ENCODE results near the gene MGAT3. TPM values are rescaled to one million over a fixed set of nuclear protein-coding genes. Genes with fewer than 3 reads are reported as not detected.

MGAT3 gene
- total and polyA plus RNA-seq, 9 of the 15 experiments (the other 6 are each of a cell fraction or from before 2014, with no cell fraction given), result 0.10 to 11.5 (median 4.6) TPM

GRCh38 chr22:39431821-39432251, 25.0 kb upstream of the MGAT3 start:
- FAIRE-seq, result no peak
- in situ Hi-C loops (cut with MboI), result no loop called here

More at GRCh38 chr22:39431821-39432251, 25.0 kb upstream of the MGAT3 start:
- H3K4me1 ChIP-seq (replicated peaks in 1 of 2; ENCODE audit: control insufficient read depth in 2 of 2, insufficient read depth in 2 of 2, low read length in 2 of 2), result peaks cover 2 to 33% of the 10 kb centered on the region in 2 experiments; a peak in 3 of 5 replicates
- no peak overlapping the region for H3K4me2 ChIP-seq (ENCODE audit: insufficient read depth, low read length)
- no peaks in the 10 kb centered on the region for H3K79me2 ChIP-seq (ENCODE audit: control insufficient read depth, insufficient read depth, low read length)
- H4K20me1 ChIP-seq (replicated peaks; ENCODE audit: control insufficient read depth, insufficient read depth, low read length), result no peaks in the 10 kb centered on the region
- no peak for TF ChIP-seq COPS2 (conservative IDR thresholded peaks at IDR 0.05)
- TF ChIP-seq HEY1 (CRISPR knock-in tag; IDR thresholded peaks at IDR 0.05; ENCODE audit: borderline replicate concordance), result no peak
- no peak for TF ChIP-seq RAD51 (IDR thresholded peaks at IDR 0.05; ENCODE audit: borderline replicate concordance, low read depth)
- TF ChIP-seq ZNF311 (CRISPR knock-in tag; IDR thresholded peaks at IDR 0.05), result no peak
- no peak for TF ChIP-seq U2AF1 (optimal IDR thresholded peaks at IDR 0.05; ENCODE audit: low read depth, low read length)
- no peak for TF ChIP-seq PTTG1 (tag; IDR thresholded peaks at IDR 0.05; ENCODE audit: low read depth)
- TF ChIP-seq JUND (IDR thresholded peaks at IDR 0.05; ENCODE audit: borderline replicate concordance, low read depth, low read length), result no peak
- TF ChIP-seq JUND (tag; IDR thresholded peaks at IDR 0.05; ENCODE audit: borderline replicate concordance, low read depth, low read length), result no peak
- no peak for TF ChIP-seq GABPB2 (CRISPR knock-in tag; conservative IDR thresholded peaks at IDR 0.05)
- TF ChIP-seq, protein P1, sequence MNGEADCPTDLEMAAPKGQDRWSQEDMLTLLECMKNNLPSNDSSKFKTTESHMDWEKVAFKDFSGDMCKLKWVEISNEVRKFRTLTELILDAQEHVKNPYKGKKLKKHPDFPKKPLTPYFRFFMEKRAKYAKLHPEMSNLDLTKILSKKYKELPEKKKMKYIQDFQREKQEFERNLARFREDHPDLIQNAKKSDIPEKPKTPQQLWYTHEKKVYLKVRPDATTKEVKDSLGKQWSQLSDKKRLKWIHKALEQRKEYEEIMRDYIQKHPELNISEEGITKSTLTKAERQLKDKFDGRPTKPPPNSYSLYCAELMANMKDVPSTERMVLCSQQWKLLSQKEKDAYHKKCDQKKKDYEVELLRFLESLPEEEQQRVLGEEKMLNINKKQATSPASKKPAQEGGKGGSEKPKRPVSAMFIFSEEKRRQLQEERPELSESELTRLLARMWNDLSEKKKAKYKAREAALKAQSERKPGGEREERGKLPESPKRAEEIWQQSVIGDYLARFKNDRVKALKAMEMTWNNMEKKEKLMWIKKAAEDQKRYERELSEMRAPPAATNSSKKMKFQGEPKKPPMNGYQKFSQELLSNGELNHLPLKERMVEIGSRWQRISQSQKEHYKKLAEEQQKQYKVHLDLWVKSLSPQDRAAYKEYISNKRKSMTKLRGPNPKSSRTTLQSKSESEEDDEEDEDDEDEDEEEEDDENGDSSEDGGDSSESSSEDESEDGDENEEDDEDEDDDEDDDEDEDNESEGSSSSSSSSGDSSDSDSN (IDR thresholded peaks at IDR 0.05; ENCODE audit: borderline replicate concordance in 1 of 2, low read depth in 2 of 2, low read length in 2 of 2), result no peak
- no peak for TF ChIP-seq RCOR1 (IDR thresholded peaks at IDR 0.05; ENCODE audit: borderline replicate concordance in 1 of 2, low read depth in 2 of 2, low read length in 2 of 2)
- TF ChIP-seq, protein P2, sequence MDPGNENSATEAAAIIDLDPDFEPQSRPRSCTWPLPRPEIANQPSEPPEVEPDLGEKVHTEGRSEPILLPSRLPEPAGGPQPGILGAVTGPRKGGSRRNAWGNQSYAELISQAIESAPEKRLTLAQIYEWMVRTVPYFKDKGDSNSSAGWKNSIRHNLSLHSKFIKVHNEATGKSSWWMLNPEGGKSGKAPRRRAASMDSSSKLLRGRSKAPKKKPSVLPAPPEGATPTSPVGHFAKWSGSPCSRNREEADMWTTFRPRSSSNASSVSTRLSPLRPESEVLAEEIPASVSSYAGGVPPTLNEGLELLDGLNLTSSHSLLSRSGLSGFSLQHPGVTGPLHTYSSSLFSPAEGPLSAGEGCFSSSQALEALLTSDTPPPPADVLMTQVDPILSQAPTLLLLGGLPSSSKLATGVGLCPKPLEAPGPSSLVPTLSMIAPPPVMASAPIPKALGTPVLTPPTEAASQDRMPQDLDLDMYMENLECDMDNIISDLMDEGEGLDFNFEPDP (CRISPR knock-in tag; IDR thresholded peaks at IDR 0.05), result no peak
- TF ChIP-seq, protein P3, sequence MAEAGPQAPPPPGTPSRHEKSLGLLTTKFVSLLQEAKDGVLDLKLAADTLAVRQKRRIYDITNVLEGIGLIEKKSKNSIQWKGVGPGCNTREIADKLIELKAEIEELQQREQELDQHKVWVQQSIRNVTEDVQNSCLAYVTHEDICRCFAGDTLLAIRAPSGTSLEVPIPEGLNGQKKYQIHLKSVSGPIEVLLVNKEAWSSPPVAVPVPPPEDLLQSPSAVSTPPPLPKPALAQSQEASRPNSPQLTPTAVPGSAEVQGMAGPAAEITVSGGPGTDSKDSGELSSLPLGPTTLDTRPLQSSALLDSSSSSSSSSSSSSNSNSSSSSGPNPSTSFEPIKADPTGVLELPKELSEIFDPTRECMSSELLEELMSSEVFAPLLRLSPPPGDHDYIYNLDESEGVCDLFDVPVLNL (CRISPR knock-in tag; IDR thresholded peaks at IDR 0.05; ENCODE audit: low read depth), result no peak
- TF ChIP-seq ZSCAN29 (IDR thresholded peaks at IDR 0.05), result no peak
- TF ChIP-seq NCOA4 (IDR thresholded peaks at IDR 0.05; ENCODE audit: partially characterized antibody), result no peak
- no peak for TF ChIP-seq BCL6 (CRISPR knock-in tag; IDR thresholded peaks at IDR 0.05)
- H3K36me3 ChIP-seq (ENCODE audit: control insufficient read depth, insufficient read depth, low read length), result peaks cover 47% of the 10 kb centered on the region; the same call in 2 of the 3 replicates
- H3K27ac ChIP-seq (ENCODE audit: extremely low read depth, low read depth, low read length), result no peak overlapping the region
- WGBS (ENCODE audit: insufficient coverage, low coverage, missing lambda C conversion rate), result 77% methylated on average over 4 of the region's 8 CpGs
- POLR2A ChIA-PET, result no interaction called here
- no peak overlapping the region for H2AFZ ChIP-seq (ENCODE audit: low read depth, low read length)
- ATAC-seq (no peak), DNase-seq (ENCODE audit: extremely low read depth in 1 of 4, low spot score in 3 of 4) (no peak)
- no peak overlapping the region for H3K9ac ChIP-seq (ENCODE audit: insufficient read depth in 1 of 2, low read depth in 2 of 2, low read length in 2 of 2)
- H3K27me3 ChIP-seq (ENCODE audit: control insufficient read depth in 2 of 2, insufficient read depth in 2 of 2, low read length in 2 of 2), result no peaks in the 10 kb centered on the region
- H3K9me3 ChIP-seq (replicated peaks; ENCODE audit: control insufficient read depth, insufficient read depth, low read depth, low read length), result no peaks in the 10 kb centered on the region
- no peaks in the 10 kb centered on the region for H3K9me1 ChIP-seq (ENCODE audit: control insufficient read depth, insufficient read depth, low read length)
- intact Hi-C loops (cut with micrococcal nuclease), result no loop called here
- CTCF ChIA-PET (ENCODE audit: low intra/inter-chr PET ratio), result no interaction called here
- BruUV-seq (replicated peaks), result no TSS peak
- H3K4me3 ChIP-seq, result no peak overlapping the region
